Activated T-helper 1 cell treated with anti-CD3 and anti-CD28 coated beads, Interleukin-2, amount 50 U/mL, for 16 hours (primary cell): ENCODE measurements around the gene TDP1.

Source experiments
- DNase-seq, 2 donors: peaks; one replicate each; pipeline ENCODE4 v3.0.0-alpha.2; 2020; ENCODE audit warnings: low read depth in 1 of 2, low spot score in 1 of 2

Gene TDP1

DNA sequence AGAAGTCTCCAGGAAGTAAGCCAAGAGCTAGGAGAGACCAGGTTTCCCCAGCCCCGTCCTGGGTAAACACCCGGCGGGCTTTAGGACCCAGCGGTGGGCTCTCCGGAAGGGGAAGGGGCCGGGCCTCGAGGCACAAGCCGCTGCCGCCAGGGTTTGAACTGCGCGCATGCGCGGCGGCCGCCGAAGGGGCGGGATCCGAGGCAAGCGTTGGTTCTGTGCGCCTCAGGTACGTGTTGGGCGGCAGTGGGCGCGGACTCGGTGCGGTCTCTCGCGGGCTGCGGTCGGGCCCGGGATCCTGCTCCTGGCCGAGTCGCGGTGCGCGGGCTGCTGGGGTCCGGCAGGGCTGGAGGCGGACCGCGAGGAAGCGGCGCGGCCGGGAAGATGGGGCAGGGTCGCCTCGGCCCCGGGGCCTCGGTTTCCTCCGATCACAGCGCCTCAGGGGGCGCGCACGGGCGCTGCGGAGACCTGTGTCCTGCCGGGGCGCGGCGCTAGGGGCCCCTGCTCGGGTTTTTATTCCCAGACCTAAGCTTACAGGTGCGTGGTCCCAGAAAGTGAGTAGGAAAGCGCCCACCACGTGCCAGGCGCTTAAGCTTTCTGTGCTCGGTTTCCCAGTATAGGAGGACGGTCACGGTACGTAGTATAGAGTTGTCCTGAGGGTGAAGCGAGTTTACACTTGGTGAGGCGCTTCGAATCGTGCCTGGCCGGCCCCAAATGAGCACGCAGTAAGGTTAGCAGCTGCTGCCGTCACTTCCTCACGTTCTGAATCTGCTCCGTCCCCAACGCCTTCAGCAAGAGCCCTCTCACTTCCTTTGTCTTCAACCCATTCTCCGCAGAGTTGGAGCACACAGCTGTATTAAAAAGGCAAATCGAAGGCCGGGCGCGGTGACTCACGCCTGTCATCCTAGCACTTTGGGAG, at the start of gene TDP1:
Gene TDP1, plus strand, starts transcription at position 183 of the 916 bp plus-strand sequence. CDS start 7,188 bp downstream, outside the sequence.
- peak; percentile 94 to 98 for DNase-seq

- DNase-seq = no peak
Measured at GRCh38 chr14:89906000-89906399, 49.7 kb upstream of the TDP1 start.

- no peak for DNase-seq
Measured at GRCh38 chr14:89907655-89908054, 48.1 kb upstream of the TDP1 start.

DNA sequence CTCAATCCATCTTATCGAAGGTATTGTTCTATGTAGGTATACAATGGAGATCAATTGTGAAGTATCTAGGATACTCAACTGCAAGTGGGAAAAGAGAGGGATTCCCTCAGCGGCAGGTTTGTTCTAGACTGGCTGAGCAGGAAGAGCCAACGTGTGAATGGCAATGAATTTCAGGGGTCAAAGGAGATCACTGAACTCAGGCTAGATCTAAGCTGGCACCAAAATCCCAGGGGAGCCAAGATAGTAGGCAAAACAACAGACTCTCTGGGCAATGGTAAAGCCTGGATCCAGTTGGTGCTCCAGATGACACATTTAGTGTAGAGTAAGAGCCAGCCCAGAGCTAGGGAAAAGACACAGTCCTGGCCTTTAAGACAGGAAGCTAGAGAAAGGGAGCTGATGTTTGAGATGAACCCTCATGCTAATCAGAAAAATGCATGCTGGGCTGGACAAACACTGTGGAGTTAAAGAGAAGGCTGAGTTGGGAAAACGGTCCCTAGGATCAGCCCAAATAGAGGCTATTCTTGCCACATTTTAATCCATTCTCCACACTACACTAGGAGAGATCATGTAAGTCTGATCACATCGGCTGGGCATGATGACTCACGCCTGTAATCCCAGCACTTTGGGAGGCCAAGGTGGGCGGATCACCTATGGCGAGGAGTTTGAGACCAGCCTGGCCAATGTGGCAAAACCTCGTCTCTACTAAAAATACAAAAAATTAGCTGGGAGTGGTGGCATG, 46.8 kb upstream of the TDP1 start:
- no peak for DNase-seq

- no peak for DNase-seq
Measured at GRCh38 chr14:89909586-89909985, 46.1 kb upstream of the TDP1 start.

- no peak for DNase-seq
Measured at GRCh38 chr14:89910691-89911009, 45.1 kb upstream of the TDP1 start.

DNA sequence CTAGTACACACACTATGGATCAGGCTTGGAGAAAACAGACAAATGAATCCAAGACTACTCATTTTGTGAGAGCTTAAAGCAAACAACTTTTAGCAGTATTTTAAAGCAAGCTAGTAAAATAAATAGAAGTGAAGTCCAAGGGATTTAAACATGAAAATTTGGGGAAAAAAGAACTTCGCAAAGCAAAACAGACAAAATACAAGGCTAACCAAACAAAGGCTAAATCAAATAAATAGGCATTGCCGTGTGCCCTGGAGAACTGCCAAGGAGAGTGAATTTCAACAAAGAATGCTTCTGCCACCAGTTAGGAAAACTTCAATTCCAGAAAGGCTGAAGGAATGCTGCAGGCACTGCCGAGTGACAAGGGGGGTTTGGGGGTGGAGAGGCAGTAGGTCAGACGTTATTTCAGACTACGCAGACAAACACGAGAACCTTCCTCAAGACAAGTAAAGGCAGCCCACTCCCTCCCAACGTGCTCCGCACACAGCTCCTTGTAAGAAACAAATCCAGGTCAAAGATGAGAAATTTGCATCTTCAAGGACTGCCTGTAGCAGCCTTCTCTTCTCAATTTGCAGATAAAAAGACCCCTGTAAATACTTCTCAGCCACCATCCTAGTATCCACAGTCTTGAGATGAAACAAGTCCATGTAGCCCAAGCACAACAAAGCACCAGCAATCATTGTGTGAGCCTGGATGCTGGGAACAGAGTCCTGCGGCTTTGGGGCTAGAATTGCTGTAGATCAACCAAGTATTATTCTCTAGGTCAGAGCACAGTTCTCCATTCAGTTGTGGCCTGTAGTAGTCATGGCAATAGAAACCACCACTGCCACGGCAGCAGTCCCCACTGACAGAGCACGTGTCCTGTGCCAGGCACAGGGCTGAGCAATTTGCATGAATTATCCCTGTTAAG, 44.5 kb upstream of the TDP1 start:
- DNase-seq = no peak

DNA sequence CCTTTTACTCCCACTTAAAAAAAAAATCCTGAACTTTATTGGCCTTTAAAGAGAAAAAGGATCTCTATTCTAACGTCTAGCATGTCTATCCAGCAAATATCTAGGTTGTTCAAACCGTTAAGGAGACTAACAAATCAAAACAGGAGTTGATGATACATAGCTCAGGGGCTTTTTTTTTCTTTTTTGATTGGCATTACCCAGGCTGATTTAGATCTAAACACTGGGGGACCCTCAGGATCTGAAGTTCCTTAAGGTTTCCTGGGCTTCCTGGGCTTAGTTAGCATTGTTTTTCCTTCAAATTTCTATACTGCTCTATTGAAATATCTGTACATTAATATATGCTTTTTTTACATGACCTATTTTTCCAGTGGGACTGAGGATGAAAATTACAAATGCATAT, 43.5 kb upstream of the TDP1 start:
- no peak for DNase-seq

GRCh38 chr14:89912667-89913211, 43.0 kb upstream of the TDP1 start:
- DNase-seq = no peak

DNA sequence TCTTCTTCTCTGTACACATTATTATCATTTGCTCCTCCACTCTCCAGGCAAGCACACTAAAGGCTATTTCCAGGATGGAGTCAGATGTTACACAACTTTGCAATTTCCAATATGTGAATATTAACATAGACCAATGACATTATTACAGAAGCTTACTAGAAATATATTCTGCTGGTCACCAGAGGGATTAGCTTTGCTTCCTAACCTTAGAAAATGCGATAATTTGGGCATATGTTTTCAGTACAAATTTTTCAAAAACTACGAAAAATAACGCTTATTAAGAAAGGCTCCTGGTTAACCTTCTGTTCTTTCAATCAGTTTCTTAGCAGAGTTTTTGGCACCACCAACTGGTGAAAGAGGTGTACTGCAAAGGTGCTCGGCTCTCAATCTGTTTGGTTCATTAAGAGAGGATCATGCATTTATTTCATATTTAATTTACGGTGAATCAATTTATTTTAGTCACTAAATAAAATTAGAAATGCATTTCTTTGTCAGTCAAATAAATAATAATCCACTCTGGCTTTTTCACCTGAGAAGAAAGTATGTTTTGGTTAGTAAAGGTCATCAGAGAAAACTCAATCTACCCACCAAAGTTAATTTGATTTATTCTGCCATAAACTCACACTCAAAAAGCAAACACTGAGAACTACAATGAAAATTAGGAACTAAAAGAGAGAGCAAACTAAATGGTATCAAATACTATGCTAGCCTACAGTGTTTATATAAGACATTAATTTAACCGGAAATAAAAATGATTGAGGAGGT, 40.4 kb upstream of the TDP1 start:
- DNase-seq = peak; percentile 17 to 41

DNA sequence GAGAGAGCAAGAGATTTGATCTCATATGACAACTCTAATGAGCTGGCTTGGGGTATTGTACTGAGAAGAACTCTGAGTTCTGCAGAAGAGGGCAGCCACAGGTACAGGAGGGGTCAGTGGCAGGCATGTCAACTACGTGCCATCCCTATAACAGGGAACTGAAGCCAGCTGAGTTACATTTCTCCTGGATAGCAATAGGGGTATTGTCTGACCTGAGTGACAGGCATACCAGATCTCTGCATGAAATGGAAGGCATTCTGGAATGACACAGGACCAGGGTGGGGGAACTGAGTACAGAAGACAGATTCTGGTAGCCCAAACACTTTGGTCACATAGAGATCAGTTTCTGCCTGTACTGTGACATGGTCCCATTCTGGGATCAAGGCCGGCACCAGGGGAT, 37.0 kb upstream of the TDP1 start:
- no peak for DNase-seq

GRCh38 chr14:89920056-89920455, 35.7 kb upstream of the TDP1 start:
- no peak for DNase-seq

DNA sequence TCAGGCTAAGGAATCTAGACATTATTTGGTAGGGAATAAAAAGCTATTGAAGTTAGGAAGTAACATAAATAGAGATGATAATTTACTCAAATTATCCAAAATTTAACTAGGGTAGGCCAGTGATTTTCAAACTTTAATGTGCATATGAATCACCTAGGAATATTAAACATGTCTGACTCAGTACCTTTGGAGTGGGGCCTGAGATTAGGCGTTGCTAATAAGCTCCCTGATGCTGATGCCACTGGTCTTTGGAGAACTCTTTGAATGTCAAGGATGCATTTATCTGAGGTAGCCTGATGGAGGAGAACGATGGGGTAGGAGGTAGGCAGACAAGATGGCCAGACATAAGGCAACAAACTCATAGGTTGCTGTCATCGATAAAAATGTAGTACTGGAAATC, 34.4 kb upstream of the TDP1 start:
- no peak for DNase-seq

DNA sequence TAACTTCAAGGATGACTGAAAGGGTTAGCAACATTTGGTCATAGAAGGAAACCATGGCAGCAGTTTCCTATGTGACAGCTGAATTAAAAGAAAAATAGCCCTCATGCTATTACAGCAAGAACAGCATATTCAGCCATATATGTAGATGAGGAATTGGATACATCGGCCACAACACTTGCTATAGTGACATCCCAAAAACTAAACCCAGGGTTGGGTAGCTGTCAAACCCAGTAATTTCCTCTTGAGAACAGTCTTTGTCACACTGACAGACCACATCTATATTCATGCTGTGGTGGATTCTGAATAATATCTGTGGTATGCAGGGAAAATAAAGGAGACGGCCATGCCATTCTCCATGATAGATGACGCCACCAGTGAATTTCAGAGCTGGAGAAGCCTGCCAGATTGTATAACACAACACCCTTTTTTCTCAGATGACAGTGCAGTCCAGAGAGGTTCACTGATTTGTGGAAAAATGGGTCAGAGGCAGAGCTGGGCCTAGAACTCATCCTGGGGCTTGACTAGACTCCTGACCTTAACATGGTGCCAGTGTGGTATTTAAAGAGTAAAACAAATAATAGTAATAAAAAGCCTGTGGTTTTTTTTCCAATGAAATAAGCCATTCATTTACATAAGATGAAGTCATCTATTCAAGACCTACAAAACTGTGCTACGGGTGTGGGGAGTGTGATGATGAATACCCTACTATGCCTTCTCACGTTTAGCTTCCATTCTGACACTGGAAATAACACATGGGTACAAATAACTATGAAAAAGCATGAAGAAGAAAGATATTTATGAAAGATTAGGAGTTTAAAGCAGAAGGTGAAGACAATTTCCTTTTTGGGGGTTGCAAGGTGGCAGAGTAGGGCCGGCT, 33.5 kb upstream of the TDP1 start:
- no peak for DNase-seq

DNA sequence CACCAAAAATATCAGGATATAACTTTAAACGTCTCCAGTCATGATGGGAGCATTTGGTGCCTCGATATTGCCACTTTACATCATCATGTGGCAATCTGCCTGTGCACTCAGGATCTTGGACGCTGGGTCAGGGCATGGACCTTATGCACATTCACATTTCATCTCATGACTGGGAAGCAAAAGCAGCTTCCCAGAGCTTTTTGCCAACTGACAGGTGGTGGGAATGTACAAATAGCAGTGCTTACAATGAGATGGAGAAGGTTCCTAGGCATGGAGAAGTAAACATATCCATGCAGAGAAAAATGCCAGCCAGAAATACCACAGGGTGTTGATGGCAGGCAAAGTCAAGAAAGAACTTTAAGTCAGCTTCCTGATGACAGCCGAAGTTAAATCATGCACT, 31.5 kb upstream of the TDP1 start:
- DNase-seq = no peak

- no peak for DNase-seq
Measured at GRCh38 chr14:89926694-89927093, 29.0 kb upstream of the TDP1 start.

DNA sequence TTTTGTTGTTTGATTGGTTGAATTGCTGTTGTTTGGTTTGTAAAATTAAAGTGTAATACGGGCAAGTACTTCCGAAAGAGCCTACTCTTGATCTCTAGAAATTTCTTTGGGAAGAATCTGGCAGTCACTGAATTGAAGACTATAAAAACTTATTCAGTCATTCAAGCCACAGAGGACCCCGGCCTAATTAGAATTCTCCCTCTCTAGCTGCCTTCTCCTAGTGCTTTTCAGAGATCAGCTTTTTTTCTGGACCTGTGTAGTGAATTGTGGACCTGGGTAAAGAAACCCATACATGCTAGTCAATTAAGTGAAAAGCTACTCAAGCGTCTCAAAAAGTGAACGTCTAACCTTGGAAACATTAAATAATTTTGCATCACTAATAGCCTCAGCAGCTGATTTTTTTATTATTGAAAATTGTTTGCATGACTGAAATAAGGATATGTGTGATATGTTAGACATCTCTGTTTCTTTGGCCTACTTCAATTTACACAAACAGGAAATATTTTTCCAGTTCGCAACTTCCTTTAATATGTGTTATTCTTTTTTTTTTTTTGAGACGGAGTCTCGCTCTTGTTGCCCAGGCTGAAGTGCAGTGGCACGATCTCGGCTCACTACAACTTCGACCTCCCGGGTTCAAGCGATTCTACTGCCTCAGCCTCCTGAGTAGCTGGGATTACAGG, 28.4 kb upstream of the TDP1 start:
- DNase-seq = no peak

GRCh38 chr14:89933002-89933401, 22.7 kb upstream of the TDP1 start:
- no peak for DNase-seq

DNA sequence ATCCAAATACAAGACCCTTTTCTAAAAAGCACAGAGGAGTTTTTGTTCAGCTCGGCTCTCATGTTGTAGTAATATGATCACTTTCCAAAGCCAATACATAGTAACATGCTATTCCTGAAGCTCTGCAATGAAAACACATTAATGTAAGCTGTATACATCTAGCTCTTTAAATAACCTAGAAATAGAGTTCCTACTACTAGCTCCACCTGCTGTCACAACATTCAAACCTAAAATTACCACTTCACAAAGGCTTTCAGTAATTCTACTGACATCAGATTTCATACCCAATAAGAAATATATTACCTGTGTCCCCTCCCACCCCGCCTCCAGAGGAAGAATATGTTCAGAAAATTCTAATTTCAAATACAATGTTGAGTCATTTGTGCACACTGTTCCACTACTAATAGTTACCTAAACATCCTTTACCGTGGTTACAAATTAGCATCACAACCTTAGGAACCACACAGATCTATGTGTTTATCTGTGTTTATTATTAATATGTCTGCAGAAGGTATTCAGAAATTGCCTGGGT, 19.0 kb upstream of the TDP1 start:
- DNase-seq = no peak
